Muscle of back (tissue), 11 donors: ENCODE measurements around the gene PCDHA11. TPM values are rescaled to one million over a fixed set of nuclear protein-coding genes. Genes with fewer than 3 reads are reported as not detected.
A peak's percentile ranks its signal among the peaks of the same experiment; 100 is the strongest.
"Not testable (repeated sequence)": the region's sequence is repeated elsewhere in the genome, so short reads cannot be mapped to it uniquely, and the experiment has no call there.

Source experiments
- DNase-seq, 3 donors: peaks; one replicate each; pipeline versions ENCODE4 v3.0.0 to v3.0.0-alpha.2; 2013
- polyA plus RNA-seq, 10 donors: library from polyadenylated mRNA; unstranded; fragments of 120-200 nt; gene quantifications; one replicate each; pipeline ENCODE4 v1.2.1, GENCODE V29; 2013; ENCODE audit not compliant: insufficient read length in 10 of 10

Gene PCDHA11
- polyA plus RNA-seq, 10 donors: 0.03 to 0.61 (median 0.05) TPM; not detected in 3

DNA sequence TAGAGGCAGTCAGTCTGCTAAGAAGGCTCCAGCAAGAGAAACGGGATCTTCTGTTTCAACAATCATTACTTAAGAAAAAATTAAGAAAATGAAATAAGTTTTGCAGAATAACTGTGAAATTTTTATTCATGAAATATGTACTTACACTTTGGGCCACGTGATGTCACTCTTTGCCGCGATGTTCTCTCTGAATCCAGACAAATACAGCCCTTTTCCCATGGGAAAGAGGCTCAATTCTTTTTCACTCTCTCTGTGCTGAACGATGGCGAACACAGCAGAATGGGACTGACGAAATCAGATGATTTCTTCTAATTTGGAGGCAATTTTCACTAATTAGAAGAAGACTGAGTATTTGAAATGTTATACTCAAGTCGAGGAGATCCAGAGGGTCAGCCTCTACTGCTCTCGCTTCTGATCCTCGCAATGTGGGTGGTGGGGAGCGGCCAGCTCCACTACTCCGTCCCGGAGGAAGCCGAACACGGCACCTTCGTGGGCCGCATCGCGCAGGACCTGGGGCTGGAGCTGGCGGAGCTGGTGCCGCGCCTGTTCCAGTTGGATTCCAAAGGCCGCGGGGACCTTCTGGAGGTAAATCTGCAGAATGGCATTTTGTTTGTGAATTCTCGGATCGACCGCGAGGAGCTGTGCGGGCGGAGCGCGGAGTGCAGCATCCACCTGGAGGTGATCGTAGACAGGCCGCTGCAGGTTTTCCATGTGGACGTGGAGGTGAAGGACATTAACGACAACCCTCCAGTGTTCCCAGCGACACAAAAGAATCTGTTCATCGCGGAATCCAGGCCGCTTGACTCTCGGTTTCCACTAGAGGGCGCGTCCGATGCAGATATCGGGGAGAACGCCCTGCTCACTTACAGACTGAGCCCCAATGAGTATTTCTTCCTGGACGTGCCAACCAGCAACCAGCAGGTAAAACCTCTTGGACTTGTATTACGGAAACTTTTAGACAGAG lies 20.3 kb upstream of the PCDHA11 start, which contains the start of gene PCDHA9:
TSS of gene PCDHA9 (plus strand) at position 244 of the 964 bp plus-strand sequence. CDS start at position 358, 114 bp downstream.
- DNase-seq: not testable (repeated sequence)

DNA sequence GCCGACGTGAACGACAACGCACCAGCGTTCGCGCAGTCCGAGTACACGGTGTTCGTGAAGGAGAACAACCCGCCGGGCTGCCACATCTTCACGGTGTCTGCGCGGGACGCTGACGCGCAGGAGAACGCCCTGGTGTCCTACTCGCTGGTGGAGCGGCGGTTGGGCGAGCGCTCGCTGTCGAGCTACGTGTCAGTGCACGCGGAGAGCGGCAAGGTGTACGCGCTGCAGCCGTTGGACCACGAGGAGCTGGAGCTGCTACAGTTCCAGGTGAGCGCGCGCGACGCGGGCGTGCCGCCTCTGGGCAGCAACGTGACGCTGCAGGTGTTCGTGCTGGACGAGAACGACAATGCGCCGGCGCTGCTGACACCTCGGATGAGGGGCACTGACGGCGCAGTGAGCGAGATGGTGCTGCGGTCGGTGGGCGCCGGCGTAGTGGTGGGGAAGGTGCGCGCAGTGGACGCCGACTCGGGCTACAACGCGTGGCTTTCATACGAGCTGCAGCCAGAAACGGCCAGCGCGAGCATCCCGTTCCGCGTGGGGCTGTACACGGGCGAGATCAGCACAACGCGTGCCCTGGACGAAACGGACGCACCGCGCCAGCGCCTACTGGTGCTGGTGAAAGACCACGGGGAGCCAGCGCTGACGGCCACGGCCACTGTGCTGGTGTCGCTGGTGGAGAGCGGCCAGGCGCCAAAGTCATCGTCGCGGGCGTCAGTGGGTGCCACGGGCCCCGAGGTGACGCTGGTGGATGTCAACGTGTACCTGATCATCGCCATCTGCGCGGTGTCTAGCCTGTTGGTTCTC lies 18.7 kb upstream of the PCDHA11 start:
- not testable (repeated sequence) for DNase-seq

- DNase-seq: no peak
Measured at GRCh38 chr5:140855772-140856674, 12.7 kb upstream of the PCDHA11 start, which contains the start of gene PCDHA10. TSS of gene PCDHA10 (plus strand) at chr5:140855897. CDS start at chr5:140856049, 152 bp downstream.

GRCh38 chr5:140857177-140857986 lies 11.4 kb upstream of the PCDHA11 start:
- no peak for DNase-seq

GRCh38 chr5:140857987-140858240 lies 10.8 kb upstream of the PCDHA11 start:
- DNase-seq: no peak

DNA sequence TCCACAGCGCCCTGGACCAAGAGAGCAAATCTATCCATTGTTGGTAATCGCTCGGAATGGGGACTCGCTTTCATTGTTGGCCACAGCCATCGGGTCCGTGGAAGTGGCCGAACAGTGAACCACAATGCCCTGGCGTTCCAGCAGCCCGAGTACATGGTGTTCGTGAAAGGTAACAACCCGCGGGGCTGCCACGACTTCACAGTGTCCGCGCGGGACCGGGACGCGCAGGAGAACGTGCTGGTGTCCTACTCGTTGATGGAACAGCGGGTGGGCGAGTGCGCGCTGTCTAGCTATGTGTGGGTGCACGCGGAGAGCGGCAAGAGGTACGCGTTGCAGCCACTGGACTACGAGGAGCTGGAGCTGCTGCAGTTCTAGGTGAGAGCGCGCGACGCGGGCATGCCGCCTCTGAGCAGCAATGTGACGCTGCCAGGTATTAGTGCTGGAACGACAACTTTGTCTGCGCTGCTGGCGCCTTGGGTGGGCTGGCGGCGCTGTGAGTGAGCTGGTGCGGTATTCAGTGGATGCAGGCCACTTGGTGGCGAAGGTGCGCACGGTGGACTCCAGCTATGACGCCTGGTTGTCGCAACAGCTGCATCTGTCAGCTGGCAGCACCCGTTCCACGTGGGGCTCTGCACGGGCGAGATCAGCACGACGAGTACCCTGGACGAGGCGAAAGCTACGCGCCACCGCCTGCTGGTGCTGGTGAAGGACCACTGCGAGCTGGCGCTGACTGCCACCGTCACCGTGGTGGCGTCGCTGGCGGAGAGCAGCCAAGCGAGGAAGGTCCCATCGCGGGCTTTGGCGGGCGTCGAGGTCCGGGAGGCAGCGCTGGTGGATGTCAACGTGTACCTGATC lies 6.1 kb upstream of the PCDHA11 start:
- DNase-seq: no peak

DNA sequence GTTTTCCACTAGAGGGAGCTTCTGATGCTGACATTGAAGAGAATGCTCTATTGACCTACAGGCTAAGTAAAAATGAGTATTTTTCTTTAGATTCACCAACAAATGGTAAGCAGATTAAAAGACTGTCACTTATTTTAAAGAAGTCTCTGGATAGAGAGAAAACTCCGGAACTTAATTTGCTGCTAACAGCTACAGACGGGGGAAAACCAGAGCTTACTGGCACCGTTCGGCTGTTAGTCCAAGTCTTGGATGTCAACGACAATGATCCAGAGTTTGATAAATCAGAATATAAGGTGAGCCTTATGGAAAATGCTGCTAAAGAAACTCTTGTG lies 764 bp downstream of the PCDHA11 start:
- no peak for DNase-seq

GRCh38 chr5:140870221-140871201 lies 1.8 kb downstream of the PCDHA11 start:
- DNase-seq: no peak

DNA sequence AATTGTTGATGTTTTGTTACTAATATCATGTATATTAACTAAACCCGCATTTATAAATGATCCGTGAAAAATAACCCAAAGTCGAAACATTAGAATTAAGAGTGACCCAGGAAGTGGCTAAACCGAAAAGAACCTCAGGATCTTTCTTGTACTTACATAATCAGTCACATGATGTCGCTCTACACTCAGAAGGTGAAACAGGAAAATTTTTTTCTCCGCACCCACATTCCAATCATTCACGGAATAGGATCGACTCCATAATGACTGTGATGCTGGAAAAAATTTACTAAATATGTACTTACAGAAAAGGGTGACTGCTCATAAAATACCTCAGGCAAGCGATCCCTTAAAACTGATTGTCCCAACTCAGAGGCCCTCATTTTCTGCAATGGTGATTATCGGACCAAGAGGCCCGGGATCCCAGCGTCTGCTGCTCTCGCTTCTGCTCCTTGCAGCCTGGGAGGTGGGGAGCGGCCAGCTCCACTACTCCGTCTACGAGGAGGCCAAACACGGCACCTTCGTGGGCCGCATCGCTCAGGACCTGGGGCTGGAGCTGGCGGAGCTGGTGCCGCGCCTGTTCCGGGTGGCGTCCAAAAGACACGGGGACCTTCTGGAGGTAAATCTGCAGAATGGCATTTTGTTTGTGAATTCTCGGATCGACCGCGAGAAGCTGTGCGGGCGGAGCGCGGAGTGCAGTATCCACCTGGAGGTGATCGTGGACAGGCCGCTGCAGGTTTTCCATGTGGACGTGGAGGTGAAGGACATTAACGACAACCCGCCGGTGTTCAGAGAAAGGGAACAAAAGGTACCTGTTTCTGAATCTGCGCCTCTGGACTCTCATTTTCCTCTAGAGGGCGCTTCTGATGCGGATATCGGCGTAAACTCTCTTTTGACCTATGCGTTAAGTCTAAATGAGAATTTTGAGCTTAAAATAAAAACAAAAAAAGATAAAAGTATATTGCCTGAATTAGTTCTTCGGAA lies 6.6 kb downstream of the PCDHA11 start, which contains the start of gene PCDHA12:
TSS of gene PCDHA12 (plus strand) at position 224 of the 981 bp plus-strand sequence. CDS start at position 389, 165 bp downstream.
- no peak for DNase-seq

GRCh38 chr5:140876541-140877261 lies 7.9 kb downstream of the PCDHA11 start:
- DNase-seq: not testable (repeated sequence)

DNA sequence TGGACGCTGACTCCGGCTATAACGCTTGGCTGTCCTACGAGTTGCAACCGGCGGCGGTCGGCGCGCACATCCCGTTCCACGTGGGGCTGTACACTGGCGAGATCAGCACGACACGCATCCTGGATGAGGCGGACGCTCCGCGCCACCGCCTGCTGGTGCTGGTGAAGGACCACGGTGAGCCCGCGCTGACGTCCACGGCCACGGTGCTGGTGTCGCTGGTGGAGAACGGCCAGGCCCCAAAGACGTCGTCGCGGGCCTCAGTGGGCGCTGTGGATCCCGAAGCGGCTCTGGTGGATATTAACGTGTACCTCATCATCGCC lies 8.5 kb downstream of the PCDHA11 start:
- DNase-seq: no peak

- peak in 1 of 3 donors; percentile 11 for DNase-seq
Measured at GRCh38 chr5:140881889-140882590, 13.3 kb downstream of the PCDHA11 start, which contains the start of gene PCDHA13. TSS of gene PCDHA13 (plus strand) at chr5:140882124. CDS start at chr5:140882269, 145 bp downstream.

GRCh38 chr5:140882591-140882899 lies 13.8 kb downstream of the PCDHA11 start:
- no peak for DNase-seq

- DNase-seq: no peak
Measured at GRCh38 chr5:140883373-140883772, 14.6 kb downstream of the PCDHA11 start.

GRCh38 chr5:140883927-140884697 lies 15.4 kb downstream of the PCDHA11 start:
- no peak for DNase-seq
